ENCODE measurements around the gene CACNA1H. TPM values are rescaled to one million over a fixed set of nuclear protein-coding genes. Genes with fewer than 3 reads are reported as not detected.

CACNA1H gene
- polyA plus RNA-seq, 4 donors: 6.2 to 22.5 (median 17.5) TPM

GRCh38 chr16:1121601-1122397 is 31.1 kb upstream of the CACNA1H start:
- no peak for DNase-seq (ENCODE audit: low read depth in 4 of 4, low spot score in 3 of 4)

DNA sequence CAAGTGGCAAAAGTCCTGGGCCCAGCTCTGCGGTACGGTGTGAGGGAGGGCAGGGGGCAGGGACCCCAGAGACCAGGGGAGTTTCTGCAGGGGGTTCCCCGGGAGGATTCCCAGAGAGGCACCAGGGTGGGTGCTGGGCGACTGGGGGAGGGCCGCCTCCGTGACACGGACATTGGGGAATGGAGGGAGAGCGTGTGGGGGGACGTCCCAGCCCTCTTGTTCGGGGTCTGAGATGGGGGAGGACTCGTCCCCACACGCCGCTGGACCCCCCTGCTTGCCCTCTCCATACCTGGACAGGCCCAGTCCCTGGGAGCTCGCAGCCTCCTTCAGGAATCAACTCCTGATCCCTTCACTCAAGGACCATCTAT is 30.5 kb upstream of the CACNA1H start:
- DNase-seq (ENCODE audit: low read depth in 4 of 4, low spot score in 3 of 4): no peak

- DNase-seq (ENCODE audit: low read depth in 4 of 4, low spot score in 3 of 4): no peak
These were observed 29.2 kb upstream of the CACNA1H start for GRCh38 chr16:1123525-1124230.

- no peak for DNase-seq (ENCODE audit: low read depth in 4 of 4, low spot score in 3 of 4)
These were observed 28.6 kb upstream of the CACNA1H start for GRCh38 chr16:1124291-1124690.

- no peak for DNase-seq (ENCODE audit: low read depth in 4 of 4, low spot score in 3 of 4)
These were observed 28.1 kb upstream of the CACNA1H start for GRCh38 chr16:1124795-1125194.

DNA sequence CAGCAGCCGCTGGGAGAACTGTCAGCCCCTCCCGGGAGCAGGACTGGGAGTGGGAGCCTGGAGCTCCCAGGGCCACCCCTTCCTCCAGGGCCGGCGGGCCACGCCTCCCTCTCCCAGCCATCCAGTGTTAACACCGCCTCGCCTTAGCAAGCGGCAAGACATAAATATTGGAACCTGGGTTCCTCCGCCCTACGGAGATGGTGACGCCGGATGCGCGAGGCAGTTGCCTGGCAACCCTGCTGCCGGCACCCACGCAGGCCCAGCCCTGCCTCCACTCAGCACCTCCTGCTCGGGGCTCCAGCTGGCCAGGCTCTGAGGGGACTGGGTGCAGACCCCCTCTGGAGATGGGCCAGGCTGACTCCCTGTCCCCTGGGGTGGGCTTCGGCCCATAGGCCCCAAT is 27.4 kb upstream of the CACNA1H start:
- peak in 1 of 4 donors; percentile 51 for DNase-seq (ENCODE audit: low read depth in 4 of 4, low spot score in 3 of 4)

DNA sequence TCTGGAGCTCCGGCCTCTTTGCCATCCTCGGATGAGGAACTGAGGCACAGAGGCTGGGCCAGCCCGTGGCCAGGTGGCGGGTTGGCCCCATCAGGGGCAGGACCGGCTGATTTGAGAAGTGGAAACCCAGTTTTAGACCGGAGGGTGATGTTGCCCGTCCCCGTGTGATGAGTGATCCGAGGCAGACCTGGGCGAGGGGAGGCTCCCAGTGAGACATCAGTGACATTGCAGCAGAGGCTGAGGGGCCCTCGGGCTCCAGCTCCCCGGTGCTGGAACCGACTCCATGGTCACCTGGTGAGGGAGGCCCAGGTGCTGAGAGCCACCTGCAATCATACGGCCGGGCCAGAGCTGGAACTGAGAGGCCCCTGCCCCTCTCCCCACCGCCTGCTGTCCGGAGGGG is 26.9 kb upstream of the CACNA1H start:
- no peak for DNase-seq (ENCODE audit: low read depth in 4 of 4, low spot score in 3 of 4)

DNA sequence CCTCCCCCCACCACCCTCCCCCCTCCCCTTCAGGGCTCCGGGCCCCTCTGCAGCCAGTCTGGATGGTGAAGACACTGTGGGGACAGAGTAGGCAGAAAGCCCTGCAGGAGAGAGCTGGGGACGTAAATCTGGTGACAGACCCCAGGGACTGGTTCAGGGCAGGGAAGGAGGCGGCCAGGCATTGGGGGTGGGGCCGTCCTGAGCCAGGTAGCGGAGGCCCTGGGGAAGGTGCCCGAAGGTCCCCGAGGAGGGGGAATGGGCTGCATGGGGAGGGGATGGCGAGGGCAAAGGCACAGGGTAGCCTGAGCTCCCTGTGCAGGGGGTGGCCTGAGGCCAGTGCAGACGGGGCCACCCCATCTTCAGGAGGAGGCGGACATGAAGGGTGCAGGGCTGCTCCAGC is 26.3 kb upstream of the CACNA1H start:
- DNase-seq (ENCODE audit: low read depth in 4 of 4, low spot score in 3 of 4): no peak

DNA sequence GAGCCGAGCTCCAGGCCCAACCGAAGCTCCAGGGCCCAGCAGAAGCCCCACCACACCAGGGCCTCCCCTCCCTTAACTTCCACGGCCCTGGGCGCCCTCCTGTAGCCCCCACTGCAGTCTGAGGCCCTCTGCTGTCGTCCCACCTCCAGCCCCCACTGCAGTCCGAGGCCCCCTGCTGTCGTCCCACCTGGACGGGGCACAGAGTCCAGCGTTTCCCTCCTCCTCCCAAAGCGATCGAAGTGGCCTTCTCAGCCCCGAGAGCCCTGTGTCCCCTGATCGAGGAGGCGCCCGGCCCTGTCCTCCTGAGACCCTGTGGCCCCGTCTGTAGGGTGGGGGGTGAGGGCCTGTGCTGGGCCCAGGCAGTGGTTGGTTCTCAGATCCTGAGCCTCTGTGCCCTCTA is 25.8 kb upstream of the CACNA1H start:
- DNase-seq (ENCODE audit: low read depth in 4 of 4, low spot score in 3 of 4): no peak

- no peak for DNase-seq (ENCODE audit: low read depth in 4 of 4, low spot score in 3 of 4)
These were observed 24.8 kb upstream of the CACNA1H start for GRCh38 chr16:1127971-1128715.

GRCh38 chr16:1129106-1129960 is 23.6 kb upstream of the CACNA1H start:
- no peak for DNase-seq (ENCODE audit: low read depth in 4 of 4, low spot score in 3 of 4)

DNA sequence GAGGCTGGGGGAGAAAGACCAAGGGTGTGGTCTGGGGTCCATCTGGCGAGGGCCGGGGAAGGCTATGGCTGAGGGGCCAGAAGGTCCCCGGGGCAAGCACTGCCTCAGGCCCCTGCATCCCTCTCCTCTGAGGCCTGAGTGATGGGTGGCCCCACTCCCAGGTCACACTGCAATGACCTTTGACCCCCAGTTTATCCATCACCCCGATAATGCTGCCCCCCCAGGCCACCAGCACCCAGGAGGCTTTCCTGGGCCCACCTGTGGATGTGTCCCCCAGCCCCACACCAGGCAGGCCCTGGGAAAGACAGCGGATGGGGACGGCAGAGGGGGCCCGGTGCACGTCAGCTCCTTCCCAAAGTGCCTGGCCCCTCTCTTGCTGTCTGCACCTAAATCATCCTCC is 22.5 kb upstream of the CACNA1H start:
- no peak for DNase-seq (ENCODE audit: low read depth in 4 of 4, low spot score in 3 of 4)

DNA sequence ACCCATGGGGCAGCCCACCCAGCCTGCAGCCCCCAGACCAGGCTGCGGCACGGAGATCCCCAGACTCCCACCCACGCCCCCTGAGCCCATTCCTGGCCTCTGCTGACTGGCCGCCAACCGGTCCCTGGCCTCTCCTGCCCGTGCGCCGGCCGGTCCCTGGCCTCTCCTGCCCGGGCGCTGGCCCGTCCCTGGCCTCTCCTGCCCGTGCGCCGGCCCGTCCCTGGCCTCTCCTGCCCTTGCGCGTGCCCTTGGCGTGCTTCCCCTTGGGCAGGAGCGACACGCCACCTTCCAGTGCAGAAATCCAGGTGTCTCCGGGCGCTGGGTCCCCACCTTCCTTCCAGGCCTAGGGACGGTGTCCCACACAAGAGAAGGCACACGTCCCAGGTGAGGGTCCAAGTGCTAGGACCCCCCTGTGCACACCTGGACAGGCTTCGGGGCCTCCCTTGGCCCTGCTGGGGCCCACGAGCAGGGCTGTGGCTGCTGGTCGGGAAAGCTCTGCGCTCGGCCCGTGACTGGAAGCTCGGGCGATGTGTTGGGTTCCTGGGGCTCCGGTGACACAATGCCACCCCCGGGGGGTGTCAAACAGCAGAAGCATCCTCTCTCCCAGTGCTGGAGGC is 21.4 kb upstream of the CACNA1H start:
- DNase-seq (ENCODE audit: low read depth in 4 of 4, low spot score in 3 of 4): no peak

GRCh38 chr16:1132431-1132830 is 20.5 kb upstream of the CACNA1H start:
- DNase-seq (ENCODE audit: low read depth in 4 of 4, low spot score in 3 of 4): no peak

DNA sequence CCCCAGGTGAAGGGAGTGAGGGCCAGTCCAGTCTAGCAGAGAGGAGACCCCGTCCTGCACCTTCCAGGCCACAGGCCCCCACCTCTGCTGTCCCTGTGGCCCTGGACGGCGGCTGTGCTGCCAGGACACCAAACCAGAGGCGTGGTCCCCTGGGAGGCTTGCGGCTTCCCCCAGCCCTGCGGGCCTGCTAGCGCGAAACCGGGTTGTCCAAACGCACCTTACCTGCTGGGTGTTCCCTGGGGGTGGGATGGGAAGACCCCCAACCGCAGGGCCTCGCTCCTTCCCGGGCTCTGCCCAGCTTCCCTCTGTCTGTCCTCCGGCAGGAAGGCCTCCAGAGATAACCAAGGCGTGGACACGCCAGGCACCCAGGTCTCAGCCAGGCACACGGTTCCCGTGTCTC is 19.6 kb upstream of the CACNA1H start:
- no peak for DNase-seq (ENCODE audit: low read depth in 4 of 4, low spot score in 3 of 4)

DNA sequence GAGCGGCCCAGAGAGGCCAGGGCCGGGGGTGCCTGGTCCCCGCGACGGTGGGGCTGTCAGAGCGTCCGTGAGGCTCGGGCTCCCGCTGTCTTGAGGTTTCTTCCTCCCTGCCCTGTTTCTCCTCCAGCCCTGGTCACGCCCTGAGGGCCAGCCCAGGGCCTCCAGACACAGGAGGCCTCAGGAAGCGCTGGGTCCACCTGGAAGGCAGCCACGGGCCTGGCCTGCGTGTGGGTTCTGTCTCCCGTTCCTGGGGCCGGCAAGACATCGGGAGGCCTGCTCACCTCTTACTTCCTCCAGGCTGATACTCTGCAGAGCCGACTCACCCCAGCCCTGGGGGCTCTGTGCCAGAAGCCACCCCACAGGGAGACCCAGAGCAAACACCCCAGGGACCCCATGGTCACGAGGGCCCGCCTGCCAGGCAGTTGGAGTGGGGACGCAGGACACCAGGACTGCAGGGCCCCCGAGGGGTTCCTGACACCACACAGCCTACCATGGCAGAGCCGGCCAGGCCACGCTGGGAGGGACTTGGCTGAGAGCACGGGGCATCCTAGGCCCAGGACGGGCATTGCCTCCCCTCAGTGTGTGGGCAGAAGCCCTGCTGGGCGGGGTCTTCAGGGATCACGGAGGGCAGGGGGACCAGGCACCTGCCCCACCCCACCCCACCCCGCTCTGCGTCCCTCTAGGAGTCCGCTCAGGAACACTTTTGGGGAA is 18.9 kb upstream of the CACNA1H start:
- DNase-seq (ENCODE audit: low read depth in 4 of 4, low spot score in 3 of 4): no peak

DNA sequence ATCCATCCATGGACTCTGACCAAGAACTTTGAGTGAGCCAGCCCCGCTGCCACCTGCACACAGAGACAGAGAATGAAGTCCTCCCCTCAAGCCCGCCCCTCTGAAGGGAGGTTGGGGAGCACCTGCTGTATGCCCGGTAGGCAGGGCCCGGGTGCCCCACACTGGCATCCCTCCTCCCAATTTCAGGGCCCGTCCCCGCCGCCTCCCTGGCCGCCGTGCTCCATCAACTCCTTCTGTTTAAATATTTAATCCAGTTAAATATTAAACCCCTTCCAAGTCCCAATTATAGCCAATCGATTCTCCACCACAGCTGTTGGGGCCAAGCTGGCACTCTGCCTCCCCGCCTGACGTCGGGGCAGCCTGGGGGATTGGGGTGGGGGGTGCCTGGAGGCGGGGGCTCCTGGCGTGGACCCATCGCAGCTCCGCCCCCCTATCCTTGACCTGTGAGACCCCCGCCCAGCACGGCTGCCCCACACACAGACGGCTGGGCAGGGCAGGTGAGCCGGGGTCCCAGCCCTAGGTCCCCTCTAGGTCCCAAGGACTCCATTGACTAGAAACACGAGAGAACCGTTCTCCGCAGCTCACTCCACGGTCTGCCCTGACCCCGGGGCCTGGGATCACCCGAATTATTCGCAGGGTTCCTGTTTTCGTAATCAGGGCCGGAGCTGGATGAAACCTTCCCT is 18.0 kb upstream of the CACNA1H start:
- no peak for DNase-seq (ENCODE audit: low read depth in 4 of 4, low spot score in 3 of 4)

DNA sequence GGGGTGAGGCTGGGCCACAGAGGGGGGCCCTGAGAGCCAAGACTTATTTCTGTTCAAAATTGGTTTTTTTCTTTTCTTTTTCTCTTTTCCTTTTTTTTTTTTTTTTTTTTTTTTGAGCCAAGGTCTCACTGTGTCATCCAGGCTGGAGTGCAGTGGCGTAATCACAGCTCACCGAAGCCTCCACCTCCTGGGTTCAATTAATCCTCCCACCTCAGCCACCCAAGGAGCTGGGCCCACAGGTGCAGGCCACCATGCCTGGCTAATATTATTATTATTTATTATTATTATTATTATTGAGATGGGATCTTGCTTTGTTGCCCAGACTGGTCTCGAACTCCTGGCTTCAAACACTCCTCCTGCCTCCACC is 17.5 kb upstream of the CACNA1H start:
- DNase-seq (ENCODE audit: low read depth in 4 of 4, low spot score in 3 of 4): no peak

DNA sequence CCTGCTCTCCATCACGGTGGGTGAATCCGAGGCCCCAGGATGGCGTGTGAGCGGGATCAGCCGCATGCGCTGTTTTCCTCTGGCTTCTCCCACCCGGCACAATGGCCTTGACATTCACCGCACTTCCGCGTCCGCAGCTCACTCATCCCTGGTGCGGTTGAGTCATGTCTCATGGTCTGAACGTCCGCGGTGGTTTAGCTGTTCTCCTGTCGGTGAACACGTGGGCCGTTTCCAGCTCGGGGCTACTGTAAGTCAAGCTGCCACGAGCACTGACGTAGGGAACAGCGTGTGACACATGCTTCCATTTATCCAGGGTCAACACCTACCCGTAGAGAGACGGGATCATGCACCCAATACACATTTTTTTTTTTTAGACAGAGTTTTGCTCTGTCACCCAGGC is 15.3 kb upstream of the CACNA1H start:
- no peak for DNase-seq (ENCODE audit: low read depth in 4 of 4, low spot score in 3 of 4)
